Karpas-422 (cell line): ENCODE results near the gene OXA1L. TPM values are rescaled to one million over a fixed set of nuclear protein-coding genes. Genes with fewer than 3 reads are reported as not detected.
"Not testable (repeated sequence)": the region's sequence is repeated elsewhere in the genome, so short reads cannot be mapped to it uniquely, and the experiment has no call there.

Source experiments
- DNase-seq: peaks from one replicate; pipeline ENCODE4 v3.0.0-alpha.2; 2015
- H2AFZ ChIP-seq: fragments of 200-600 bp; sonication (generic); 2 replicates; pipeline ENCODE4 v1.6.1; 2014; ENCODE audit warnings: antibody characterized with exemption, low read length, mixed read lengths
- H3K27ac ChIP-seq: fragments of 200-600 bp; sonication (generic); 2 replicates; pipeline ENCODE4 v1.5.1; 2014; ENCODE audit warnings: mild to moderate bottlenecking, low read length, moderate library complexity
- H3K27me3 ChIP-seq: fragments of 200-600 bp; sonication (generic); 2 replicates; pipeline ENCODE4 v1.6.1; 2014; ENCODE audit warnings: low read length, mixed read lengths
- H3K36me3 ChIP-seq: fragments of 200-600 bp; sonication (generic); 2 replicates; pipeline ENCODE4 v1.6.1; 2014; ENCODE audit warnings: low read length, mixed read lengths; ENCODE audit not compliant: insufficient read depth
- H3K4me1 ChIP-seq: fragments of 200-600 bp; sonication (generic); 2 replicates; pipeline ENCODE4 v1.6.1; 2014; ENCODE audit warnings: mild to moderate bottlenecking, low read length, mixed read lengths
- H3K4me2 ChIP-seq: fragments of 200-600 bp; sonication (generic); 2 replicates; pipeline ENCODE4 v1.6.1; 2014; ENCODE audit warnings: low read length, low read depth, mild to moderate bottlenecking; ENCODE audit not compliant: poor library complexity, severe bottlenecking
- H3K4me3 ChIP-seq: fragments of 200-600 bp; sonication (generic); 2 replicates; pipeline ENCODE4 v1.5.1; 2014; ENCODE audit warnings: mild to moderate bottlenecking, antibody characterized with exemption, low read length, mixed read lengths
- H3K79me2 ChIP-seq: fragments of 200-600 bp; sonication (generic); 2 replicates; pipeline ENCODE4 v1.6.1; 2014; ENCODE audit warnings: mild to moderate bottlenecking, low read length, mixed read lengths
- H3K9ac ChIP-seq: fragments of 200-600 bp; sonication (generic); 2 replicates; pipeline ENCODE4 v1.6.0; 2014; ENCODE audit warnings: low read length
- H3K9me2 ChIP-seq: fragments of 200-600 bp; sonication (generic), shearing (Covaris generic); replicated peaks from 2 replicates; pipeline ENCODE4 v1.6.0; 2014; ENCODE audit warnings: mild to moderate bottlenecking, low read length, moderate library complexity; ENCODE audit not compliant: insufficient read depth
- H3K9me3 ChIP-seq: fragments of 300-700, 200-600 bp; sonication (generic); 2 replicates; pipeline ENCODE4 v1.6.1; 2014; ENCODE audit warnings: low read length, mixed read lengths
- H4K20me1 ChIP-seq: fragments of 200-600 bp; sonication (generic); 2 replicates; pipeline ENCODE4 v1.6.1; 2014; ENCODE audit warnings: mild to moderate bottlenecking, antibody characterized with exemption, low read length, low read depth; ENCODE audit not compliant: insufficient read depth
- total RNA-seq: library from RNA; depleted of rRNA; stranded (reverse); fragments of >200 nt; shearing (Covaris generic); gene quantifications from 2 replicates; pipeline ENCODE4 v1.2.3, GENCODE V29; 2014; ENCODE audit warnings: low replicate concordance

Gene OXA1L
- total RNA-seq, 1 experiment from 2014 or later, result 484 TPM

GRCh38 chr14:22752422-22752821, 14.1 kb upstream of the OXA1L start:
- H4K20me1 ChIP-seq, result no peaks in the 10 kb centered on the region
- H3K4me1 ChIP-seq, result peaks cover 24% of the 10 kb centered on the region
- H3K9me3 ChIP-seq, result no peaks in the 10 kb centered on the region
- no peaks in the 10 kb centered on the region for H3K36me3 ChIP-seq
- H3K27ac ChIP-seq, result no peak overlapping the region
- no peak overlapping the region for H3K4me3 ChIP-seq
- no peaks in the 10 kb centered on the region for H3K9me2 ChIP-seq
- no peak overlapping the region for H2AFZ ChIP-seq
- H3K79me2 ChIP-seq, result no peaks in the 10 kb centered on the region
- no peak for DNase-seq
- H3K4me2 ChIP-seq, result no peak overlapping the region
- no peak overlapping the region for H3K9ac ChIP-seq
- H3K27me3 ChIP-seq, result no peaks in the 10 kb centered on the region

DNA sequence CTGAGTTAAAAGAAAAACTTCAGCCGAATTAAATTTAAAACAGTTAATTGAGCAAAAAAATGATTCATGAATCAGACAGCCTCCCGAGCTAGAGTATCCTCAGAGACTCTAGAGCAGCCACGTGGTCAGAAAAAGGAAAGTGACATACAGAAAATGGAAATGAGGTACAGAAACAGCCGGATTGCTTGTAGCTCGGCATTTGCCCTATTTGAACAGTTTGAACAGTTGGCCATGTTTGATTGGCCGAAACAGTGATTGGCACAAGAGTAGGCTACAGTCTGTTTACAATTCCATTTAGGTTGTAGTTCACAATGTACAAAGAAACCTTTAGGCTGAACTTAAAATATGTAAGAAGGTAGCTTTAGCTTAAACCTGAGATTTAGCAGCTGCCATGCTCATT, 12.9 kb upstream of the OXA1L start:
- Histone ChIP-seq H3K27me3 (no peaks in the 10 kb centered on the region), H3K36me3 (no peaks in the 10 kb centered on the region), H4K20me1 (no peaks in the 10 kb centered on the region), H2AFZ (peak overlapping the region; percentile 37; the same call in 1 of the 2 replicates), H3K4me3 (no peak overlapping the region), H3K9ac (no peak overlapping the region), H3K4me1 (peaks cover 18% of the 10 kb centered on the region), H3K79me2 (no peaks in the 10 kb centered on the region), H3K4me2 (peak overlapping the region; percentile 18), H3K9me2 (no peaks in the 10 kb centered on the region), H3K9me3 (no peaks in the 10 kb centered on the region), H3K27ac (no peak overlapping the region)
- DNase-seq, result peak; percentile 79

DNA sequence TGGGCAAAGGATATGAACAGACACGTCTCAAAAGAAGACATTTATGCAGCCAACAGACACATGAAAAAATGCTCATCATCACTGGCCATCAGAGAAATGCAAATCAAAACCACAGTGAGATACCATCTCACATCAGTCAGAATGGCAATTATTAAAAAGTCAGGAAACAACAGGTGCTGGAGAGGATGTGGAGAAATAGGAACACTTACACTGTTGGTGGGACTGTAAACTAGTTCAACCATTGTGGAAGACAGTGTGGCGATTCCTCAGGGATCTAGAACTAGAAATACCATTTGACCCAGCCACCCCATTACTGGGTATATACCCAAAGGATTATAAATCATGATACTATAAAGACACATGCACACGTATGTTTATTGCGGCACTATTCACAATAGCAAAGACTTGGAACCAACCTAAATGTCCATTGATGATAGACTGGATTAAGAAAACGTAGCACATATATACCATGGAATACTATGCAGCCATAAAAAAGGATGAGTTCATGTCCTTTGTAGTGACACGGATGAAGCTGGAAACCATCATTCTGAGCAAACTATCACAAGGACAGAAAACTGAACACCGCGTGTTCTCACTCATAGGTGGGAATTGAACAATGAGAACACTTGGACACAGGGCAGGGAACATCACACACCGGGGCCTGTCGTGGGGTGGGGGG, 8.4 kb upstream of the OXA1L start:
- not testable (repeated sequence) for H3K36me3 ChIP-seq, H3K9me3 ChIP-seq, H2AFZ ChIP-seq, DNase-seq, H4K20me1 ChIP-seq, H3K9ac ChIP-seq, H3K27ac ChIP-seq, H3K79me2 ChIP-seq, H3K27me3 ChIP-seq, H3K4me2 ChIP-seq, H3K4me3 ChIP-seq, H3K9me2 ChIP-seq
- H3K4me1 ChIP-seq, result peaks cover 14% of the 10 kb centered on the region

- H2AFZ ChIP-seq, result no peak overlapping the region
- H3K36me3 ChIP-seq, result no peaks in the 10 kb centered on the region
- no peak overlapping the region for H3K27ac ChIP-seq
- no peaks in the 10 kb centered on the region for H3K9me3 ChIP-seq
- H3K27me3 ChIP-seq, result no peaks in the 10 kb centered on the region
- H3K79me2 ChIP-seq, result peaks cover 6% of the 10 kb centered on the region
- peaks cover 14% of the 10 kb centered on the region for H3K4me1 ChIP-seq
- no peaks in the 10 kb centered on the region for H3K9me2 ChIP-seq
- H3K9ac ChIP-seq, result no peak overlapping the region
- no peak overlapping the region for H3K4me2 ChIP-seq
- H4K20me1 ChIP-seq, result no peaks in the 10 kb centered on the region
- DNase-seq, result no peak
- H3K4me3 ChIP-seq, result no peak overlapping the region
Observed at GRCh38 chr14:22761734-22762133, 4.8 kb upstream of the OXA1L start.

- no peaks in the 10 kb centered on the region for H3K9me2 ChIP-seq
- no peaks in the 10 kb centered on the region for H3K9me3 ChIP-seq
- H3K36me3 ChIP-seq, result peaks cover 13% of the 10 kb centered on the region
- no peak for DNase-seq
- H3K27ac ChIP-seq, result no peak overlapping the region
- no peak overlapping the region for H3K9ac ChIP-seq
- peaks cover 24% of the 10 kb centered on the region for H3K4me1 ChIP-seq
- no peaks in the 10 kb centered on the region for H3K27me3 ChIP-seq
- no peak overlapping the region for H3K4me2 ChIP-seq
- no peak overlapping the region for H2AFZ ChIP-seq
- H3K79me2 ChIP-seq, result peaks cover 32% of the 10 kb centered on the region
- H4K20me1 ChIP-seq, result peaks cover 8% of the 10 kb centered on the region; the same call in 1 of the 2 replicates
- no peak overlapping the region for H3K4me3 ChIP-seq
Observed at GRCh38 chr14:22764382-22764781, 2.1 kb upstream of the OXA1L start.

- Histone ChIP-seq H3K79me2 (peaks cover 33% of the 10 kb centered on the region), H3K9me3 (no peaks in the 10 kb centered on the region), H2AFZ (no peak overlapping the region), H3K9me2 (no peaks in the 10 kb centered on the region), H3K9ac (peak overlapping the region; percentile 88), H3K27ac (peak overlapping the region; percentile 32; the same call in 1 of the 2 replicates), H3K4me3 (peak overlapping the region; percentile 88), H3K27me3 (no peaks in the 10 kb centered on the region), H3K36me3 (peaks cover 37% of the 10 kb centered on the region), H4K20me1 (peaks cover 8% of the 10 kb centered on the region; the same call in 1 of the 2 replicates), H3K4me1 (peaks cover 24% of the 10 kb centered on the region), H3K4me2 (peak overlapping the region; percentile 80)
- peak; percentile 83 for DNase-seq
Observed at GRCh38 chr14:22767323-22767589, 768 bp downstream of the OXA1L start.

GRCh38 chr14:22768947-22769346, 2.5 kb downstream of the OXA1L start:
- Histone ChIP-seq H3K4me2 (no peak overlapping the region), H2AFZ (no peak overlapping the region), H3K9me2 (no peaks in the 10 kb centered on the region), H3K9me3 (no peaks in the 10 kb centered on the region), H3K4me3 (no peak overlapping the region), H4K20me1 (peaks cover 8% of the 10 kb centered on the region; the same call in 1 of the 2 replicates), H3K27ac (no peak overlapping the region), H3K79me2 (peaks cover 33% of the 10 kb centered on the region), H3K27me3 (no peaks in the 10 kb centered on the region), H3K36me3 (peaks cover 44% of the 10 kb centered on the region), H3K4me1 (peaks cover 24% of the 10 kb centered on the region), H3K9ac (no peak overlapping the region)
- DNase-seq, result no peak

- no peaks in the 10 kb centered on the region for H3K9me2 ChIP-seq
- H3K4me2 ChIP-seq, result no peak overlapping the region
- peaks cover 24% of the 10 kb centered on the region for H3K4me1 ChIP-seq
- peaks cover 8% of the 10 kb centered on the region; the same call in 1 of the 2 replicates for H4K20me1 ChIP-seq
- no peak overlapping the region for H3K27ac ChIP-seq
- H3K27me3 ChIP-seq, result no peaks in the 10 kb centered on the region
- H2AFZ ChIP-seq, result no peak overlapping the region
- H3K9me3 ChIP-seq, result no peaks in the 10 kb centered on the region
- H3K4me3 ChIP-seq, result no peak overlapping the region
- DNase-seq, result no peak
- no peak overlapping the region for H3K9ac ChIP-seq
- peaks cover 44% of the 10 kb centered on the region for H3K36me3 ChIP-seq
- peaks cover 33% of the 10 kb centered on the region for H3K79me2 ChIP-seq
Observed at GRCh38 chr14:22769369-22769768, 2.9 kb downstream of the OXA1L start.
